Germinal center (tissue), 1 donor: Measurements from ENCODE around the gene SLC26A11.
"Not testable (repeated sequence)": the region's sequence is repeated elsewhere in the genome, so short reads cannot be mapped to it uniquely, and the experiment has no call there.

Source experiments
- DNase-seq: peaks from one replicate; pipeline ENCODE4 v3.0.0; 2012; ENCODE audit warnings: mixed read lengths, low spot score

Gene SLC26A11

GRCh38 chr17:80219013-80219762, 1.0 kb upstream of the SLC26A11 start:
- DNase-seq, result peak; percentile 61

GRCh38 chr17:80219763-80220053, 519 bp upstream of the SLC26A11 start:
- peak; percentile 11 for DNase-seq

- DNase-seq, result peak; percentile 12
Observed at GRCh38 chr17:80220736-80221215, 549 bp downstream of the SLC26A11 start.

GRCh38 chr17:80221351-80222105, 1.3 kb downstream of the SLC26A11 start:
- no peak for DNase-seq

GRCh38 chr17:80222376-80223141, 2.3 kb downstream of the SLC26A11 start:
- DNase-seq, result no peak

- DNase-seq, result no peak
Observed at GRCh38 chr17:80223142-80223815, 3.1 kb downstream of the SLC26A11 start.

- DNase-seq, result no peak
Observed at GRCh38 chr17:80223838-80224497, 3.7 kb downstream of the SLC26A11 start.

- no peak for DNase-seq
Observed at GRCh38 chr17:80224683-80225082, 4.5 kb downstream of the SLC26A11 start.

GRCh38 chr17:80225230-80225629, 5.0 kb downstream of the SLC26A11 start:
- no peak for DNase-seq

GRCh38 chr17:80227156-80227555, 6.9 kb downstream of the SLC26A11 start:
- DNase-seq, result no peak

GRCh38 chr17:80227666-80228065, 7.4 kb downstream of the SLC26A11 start:
- no peak for DNase-seq

- no peak for DNase-seq
Observed at GRCh38 chr17:80228477-80228876, 8.2 kb downstream of the SLC26A11 start.

- no peak for DNase-seq
Observed at GRCh38 chr17:80229011-80229410, 8.8 kb downstream of the SLC26A11 start.

- DNase-seq, result no peak
Observed at GRCh38 chr17:80232438-80232837, 12.2 kb downstream of the SLC26A11 start.

GRCh38 chr17:80233202-80233601, 13.0 kb downstream of the SLC26A11 start:
- no peak for DNase-seq

GRCh38 chr17:80236911-80237310, 16.7 kb downstream of the SLC26A11 start:
- no peak for DNase-seq

- no peak for DNase-seq
Observed at GRCh38 chr17:80237386-80237785, 17.2 kb downstream of the SLC26A11 start.

GRCh38 chr17:80242505-80242904, 22.3 kb downstream of the SLC26A11 start:
- no peak for DNase-seq

GRCh38 chr17:80243526-80244433, 23.6 kb downstream of the SLC26A11 start:
- DNase-seq, result no peak

GRCh38 chr17:80244448-80244847, 24.2 kb downstream of the SLC26A11 start:
- not testable (repeated sequence) for DNase-seq
